T-helper 17 cell (primary cell): ENCODE measurements around the gene RUVBL1. TPM values are rescaled to one million over a fixed set of nuclear protein-coding genes. Genes with fewer than 3 reads are reported as not detected.

Experiments
- ATAC-seq: fragments of 150-1000 bp; cut with Tn5 transposase; 2 replicates; pipeline ENCODE4 v1.10.0; 2021; ENCODE audit warnings: mild to moderate bottlenecking, moderate library complexity
- DNase-seq, 3 donors: peaks; one replicate each; pipeline versions ENCODE4 v3.0.0 to v3.0.0-alpha.2; 2020 to 2021
- H3K9me3 ChIP-seq: one replicate; pipeline ENCODE4 v1.7.0; 2013; ENCODE audit warnings: low read length, mild to moderate bottlenecking; ENCODE audit not compliant: control insufficient read depth, poor library complexity, severe bottlenecking
- H3K27ac Mint-ChIP-seq: one replicate; pipeline ENCODE4 v1.8.0; 2022; ENCODE audit warnings: mild to moderate bottlenecking, moderate library complexity, mixed read lengths
- H3K27me3 Mint-ChIP-seq: one replicate; pipeline ENCODE4 v1.8.0; 2022; ENCODE audit warnings: mixed read lengths
- H3K36me3 Mint-ChIP-seq: one replicate; pipeline ENCODE4 v1.8.0; 2022; ENCODE audit warnings: low read depth, mixed read lengths
- H3K4me1 Mint-ChIP-seq: one replicate; pipeline ENCODE4 v1.8.0; 2022; ENCODE audit warnings: mild to moderate bottlenecking, mixed read lengths
- H3K4me3 Mint-ChIP-seq: one replicate; pipeline ENCODE4 v1.8.0; 2022; ENCODE audit warnings: mild to moderate bottlenecking, moderate library complexity, mixed read lengths
- total RNA-seq, 4 donors: library from RNA in 2 of 4; stranded (reverse) in 2 of 4; gene quantifications; one replicate each; pipeline ENCODE4 v1.2.3 and lab custom pipeline; 2022 to 2026

Gene RUVBL1
- total RNA-seq, 2 donors from 2014 or later = 18.5 to 21.3 TPM

- Mint-ChIP-seq H3K4me3 (no peak overlapping the region), H3K27ac (no peak overlapping the region), H3K27me3 (peaks cover 16% of the 10 kb centered on the region), H3K4me1 (no peaks in the 10 kb centered on the region), H3K36me3 (peaks cover 2% of the 10 kb centered on the region)
- ATAC-seq = no peak
- DNase-seq = no peak
- no peaks in the 10 kb centered on the region for H3K9me3 ChIP-seq
Measured at GRCh38 chr3:128040660-128041059, 83.0 kb downstream of the RUVBL1 start.

- H3K9me3 ChIP-seq = no peaks in the 10 kb centered on the region
- Mint-ChIP-seq H3K27me3 (peaks cover 21% of the 10 kb centered on the region), H3K4me3 (no peak overlapping the region), H3K4me1 (no peaks in the 10 kb centered on the region), H3K36me3 (peaks cover 2% of the 10 kb centered on the region), H3K27ac (no peak overlapping the region)
- DNase-seq (no peak), ATAC-seq (no peak)
Measured at GRCh38 chr3:128040041-128040440, 83.6 kb downstream of the RUVBL1 start.

- Mint-ChIP-seq H3K27ac (no peak overlapping the region), H3K4me3 (no peak overlapping the region), H3K27me3 (peaks cover 10% of the 10 kb centered on the region), H3K36me3 (no peaks in the 10 kb centered on the region), H3K4me1 (no peaks in the 10 kb centered on the region)
- H3K9me3 ChIP-seq = no peaks in the 10 kb centered on the region
- ATAC-seq = no peak
- no peak for DNase-seq
Measured at GRCh38 chr3:128036119-128036518, 87.5 kb downstream of the RUVBL1 start.

- ATAC-seq = no peak
- Mint-ChIP-seq H3K4me3 (no peak overlapping the region), H3K27ac (no peak overlapping the region), H3K36me3 (no peaks in the 10 kb centered on the region), H3K4me1 (no peaks in the 10 kb centered on the region), H3K27me3 (peaks cover 14% of the 10 kb centered on the region)
- no peak for DNase-seq
- H3K9me3 ChIP-seq = no peaks in the 10 kb centered on the region
Measured at GRCh38 chr3:128033102-128033501, 90.5 kb downstream of the RUVBL1 start.

Other genes starting within 250 kb of the RUVBL1 start
- gene KBTBD12, start 208.6 kb downstream of the RUVBL1 start, total RNA-seq = under 1 TPM in 1 of 2 donors, not detected in 1; 0.50 TPM
- gene SEC61A1, start 71.4 kb downstream of the RUVBL1 start, total RNA-seq = 100 to 1,000 TPM; 162 to 181 TPM
- 10 to 100 TPM; 14.0 to 14.7 TPM for gene EEFSEC, start 29.7 kb upstream of the RUVBL1 start, total RNA-seq